ENCODE results near the gene PPFIBP1. TPM values are rescaled to one million over a fixed set of nuclear protein-coding genes. Genes with fewer than 3 reads are reported as not detected.

Gene PPFIBP1
- total and polyA plus RNA-seq, 9 of the 15 experiments (the other 6 are each of a cell fraction or from before 2014, with no cell fraction given): 0.46 to 3.5 (median 1.8) TPM

- POLR2A ChIA-PET: no interaction called here
- no peak for TF ChIP-seq CBFA2T2 (conservative IDR thresholded peaks at IDR 0.05)
- H3K4me3 ChIP-seq: no peak overlapping the region
- no peak overlapping the region for H3K4me2 ChIP-seq (ENCODE audit: insufficient read depth, low read length)
- H3K9me1 ChIP-seq (ENCODE audit: control insufficient read depth, insufficient read depth, low read length): no peaks in the 10 kb centered on the region
- CTCF ChIA-PET (ENCODE audit: low intra/inter-chr PET ratio): no interaction called here
- H3K9ac ChIP-seq (ENCODE audit: insufficient read depth in 1 of 2, low read depth in 2 of 2, low read length in 2 of 2): no peak overlapping the region
- H2AFZ ChIP-seq (ENCODE audit: low read depth, low read length): no peak overlapping the region
- 6% methylated on average over 5 of the region's 5 CpGs for WGBS (ENCODE audit: insufficient coverage, low coverage, missing lambda C conversion rate)
- intact Hi-C loops (cut with micrococcal nuclease) (no loop called here), in situ Hi-C loops (cut with MboI) (no loop called here)
- H3K4me1 ChIP-seq (replicated peaks in 1 of 2; ENCODE audit: control insufficient read depth in 2 of 2, insufficient read depth in 2 of 2, low read length in 2 of 2): no peaks in the 10 kb centered on the region
- H4K20me1 ChIP-seq (replicated peaks; ENCODE audit: control insufficient read depth, insufficient read depth, low read length): no peaks in the 10 kb centered on the region
- no TSS peak for BruUV-seq (replicated peaks)
- no peaks in the 10 kb centered on the region; a peak in 2 of 5 replicates for H3K27me3 ChIP-seq (ENCODE audit: control insufficient read depth in 2 of 2, insufficient read depth in 2 of 2, low read length in 2 of 2)
- no peaks in the 10 kb centered on the region for H3K36me3 ChIP-seq (ENCODE audit: control insufficient read depth, insufficient read depth, low read length)
- no peak overlapping the region for H3K27ac ChIP-seq (ENCODE audit: extremely low read depth, low read depth, low read length)
- no peaks in the 10 kb centered on the region for H3K79me2 ChIP-seq (ENCODE audit: control insufficient read depth, insufficient read depth, low read length)
- no peak for DNase-seq (ENCODE audit: extremely low read depth in 1 of 4, low spot score in 3 of 4)
- no peak for ATAC-seq
- H3K9me3 ChIP-seq (replicated peaks; ENCODE audit: control insufficient read depth, insufficient read depth, low read depth, low read length): no peaks in the 10 kb centered on the region
- FAIRE-seq: no peak
Measured at GRCh38 chr12:27592548-27592947, 68.5 kb downstream of the PPFIBP1 start.

DNA sequence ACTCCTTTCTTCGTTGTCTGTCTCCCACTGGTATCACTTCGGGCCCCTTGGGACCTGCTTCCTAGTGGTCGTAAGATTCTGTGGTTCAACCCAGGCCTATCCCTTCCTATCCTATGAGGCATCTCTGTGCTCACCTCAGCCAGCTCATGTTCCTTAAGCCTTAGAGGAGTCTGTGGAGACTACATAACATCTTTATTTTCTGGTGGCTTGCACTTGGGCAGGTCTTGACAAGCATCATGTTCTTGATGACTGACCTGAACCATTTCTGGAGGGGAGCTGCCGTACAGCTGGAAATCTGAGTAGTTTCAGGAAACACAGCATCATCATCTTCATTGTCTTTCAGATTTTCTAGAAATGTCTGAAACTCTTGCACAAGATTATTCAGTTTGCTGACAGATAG is 69.3 kb downstream of the PPFIBP1 start:
- ATAC-seq (no peak), DNase-seq (ENCODE audit: extremely low read depth in 1 of 4, low spot score in 3 of 4) (no peak), FAIRE-seq (no peak)
- intact Hi-C loops (cut with micrococcal nuclease): no loop called here
- 6% methylated on average over 4 of the region's 4 CpGs for WGBS (ENCODE audit: insufficient coverage, low coverage, missing lambda C conversion rate)
- POLR2A ChIA-PET: no interaction called here
- CTCF ChIA-PET (ENCODE audit: low intra/inter-chr PET ratio): no interaction called here
- Histone ChIP-seq H3K27me3 (ENCODE audit: control insufficient read depth in 2 of 2, insufficient read depth in 2 of 2, low read length in 2 of 2) (no peaks in the 10 kb centered on the region; a peak in 1 of 5 replicates), H2AFZ (ENCODE audit: low read depth, low read length) (no peak overlapping the region), H3K27ac (ENCODE audit: extremely low read depth, low read depth, low read length) (no peak overlapping the region), H3K36me3 (ENCODE audit: control insufficient read depth, insufficient read depth, low read length) (no peaks in the 10 kb centered on the region), H3K4me3 (no peak overlapping the region), H3K4me2 (ENCODE audit: insufficient read depth, low read length) (no peak overlapping the region), H3K9ac (ENCODE audit: insufficient read depth in 1 of 2, low read depth in 2 of 2, low read length in 2 of 2) (no peak overlapping the region), H3K4me1 (replicated peaks in 1 of 2; ENCODE audit: control insufficient read depth in 2 of 2, insufficient read depth in 2 of 2, low read length in 2 of 2) (no peaks in the 10 kb centered on the region), H3K9me1 (ENCODE audit: control insufficient read depth, insufficient read depth, low read length) (no peaks in the 10 kb centered on the region), H3K79me2 (ENCODE audit: control insufficient read depth, insufficient read depth, low read length) (no peaks in the 10 kb centered on the region), H3K9me3 (replicated peaks; ENCODE audit: control insufficient read depth, insufficient read depth, low read depth, low read length) (no peaks in the 10 kb centered on the region), H4K20me1 (replicated peaks; ENCODE audit: control insufficient read depth, insufficient read depth, low read length) (no peaks in the 10 kb centered on the region)
- TF ChIP-seq ZNF507 (tag; conservative IDR thresholded peaks at IDR 0.05) (no peak), ZKSCAN3 (CRISPR knock-in tag; IDR thresholded peaks at IDR 0.05) (no peak), SIN3A (IDR thresholded peaks at IDR 0.05; ENCODE audit: borderline replicate concordance in 2 of 2, control insufficient read depth in 1 of 2, low read depth in 2 of 2, low read length in 2 of 2) (no peak), SP1 (CRISPR knock-in tag; IDR thresholded peaks at IDR 0.05) (no peak), NFRKB (IDR thresholded peaks at IDR 0.05; ENCODE audit: low read depth) (no peak)
- in situ Hi-C loops (cut with MboI): no loop called here
- BruUV-seq (replicated peaks): no TSS peak

Data from K562 (cell line).